ENCODE results near the gene UNC5A. TPM values are rescaled to one million over a fixed set of nuclear protein-coding genes. Genes with fewer than 3 reads are reported as not detected.

Gene UNC5A
- total RNA-seq, 3 donors from 2014 or later: 0.07 to 0.16 TPM; not detected in 1

DNA sequence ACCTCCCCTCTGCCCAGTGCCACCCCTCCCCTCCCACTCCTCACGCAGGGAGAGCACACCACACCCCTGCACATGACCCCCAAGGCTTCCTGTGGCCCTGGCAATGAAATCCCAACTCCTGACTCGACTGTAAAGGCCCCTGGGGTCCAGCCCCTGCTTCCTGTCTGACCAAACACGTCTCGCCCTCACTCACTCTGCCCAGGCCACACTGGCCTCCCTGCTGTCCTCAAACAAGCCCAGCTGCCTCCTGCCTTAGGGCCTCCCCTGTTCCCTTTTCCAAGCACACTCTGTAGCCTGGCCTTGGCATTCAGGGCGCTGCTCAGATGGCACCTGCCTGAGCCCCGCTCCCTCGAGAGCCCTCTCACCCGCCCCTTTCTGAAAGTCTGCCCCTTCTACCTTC is 46.4 kb downstream of the UNC5A start:
- no peak for TF ChIP-seq CTCF (IDR thresholded peaks at IDR 0.05)
- no peaks in the 10 kb centered on the region for H3K4me1 ChIP-seq (ENCODE audit: low read depth)
- ATAC-seq (no peak), DNase-seq (no peak)
- no peaks in the 10 kb centered on the region for H3K9me3 ChIP-seq
- intact Hi-C loops (cut with DNase I, micrococcal nuclease): no loop called here
- no peak overlapping the region for H3K4me3 ChIP-seq
- H3K36me3 ChIP-seq (ENCODE audit: low read depth): no peaks in the 10 kb centered on the region

GRCh38 chr5:176857216-176857893 is 47.0 kb downstream of the UNC5A start:
- TF ChIP-seq CTCF (IDR thresholded peaks at IDR 0.05): no peak
- intact Hi-C loops (cut with DNase I, micrococcal nuclease): no loop called here
- ATAC-seq: no peak

DNA sequence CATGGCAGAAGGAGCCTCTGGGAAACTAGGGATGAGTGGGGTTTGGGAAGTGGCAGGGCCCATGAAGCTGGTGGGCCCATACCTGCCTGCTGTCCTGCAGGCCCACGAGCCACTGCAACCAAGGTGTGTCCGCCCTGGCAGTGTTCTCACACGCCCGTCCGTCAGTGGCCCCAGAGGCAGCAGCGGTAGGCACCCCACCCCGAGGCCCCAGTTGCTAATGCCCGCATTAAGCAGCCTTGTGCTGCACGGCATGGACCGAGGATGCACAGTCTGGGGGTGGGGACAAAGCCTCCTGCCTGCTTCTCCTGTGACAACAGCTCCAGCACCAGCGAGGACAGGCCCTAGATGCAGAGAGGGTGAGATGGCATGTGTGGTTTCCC is 47.5 kb downstream of the UNC5A start:
- Histone ChIP-seq H3K36me3 (ENCODE audit: low read depth) (no peaks in the 10 kb centered on the region), H3K9me3 (no peaks in the 10 kb centered on the region), H3K4me3 (no peak overlapping the region), H3K4me1 (ENCODE audit: low read depth) (no peaks in the 10 kb centered on the region)
- no peak for TF ChIP-seq CTCF (IDR thresholded peaks at IDR 0.05)
- ATAC-seq (no peak), DNase-seq (no peak)
- intact Hi-C loops (cut with DNase I, micrococcal nuclease): no loop called here

More at GRCh38 chr5:176857216-176857893, 47.0 kb downstream of the UNC5A start:
- H3K4me1 ChIP-seq (ENCODE audit: low read depth): no peaks in the 10 kb centered on the region
- no peaks in the 10 kb centered on the region for H3K9me3 ChIP-seq
- no peaks in the 10 kb centered on the region for H3K36me3 ChIP-seq (ENCODE audit: low read depth)
- H3K4me3 ChIP-seq: no peak overlapping the region
- no peak for DNase-seq

DNA sequence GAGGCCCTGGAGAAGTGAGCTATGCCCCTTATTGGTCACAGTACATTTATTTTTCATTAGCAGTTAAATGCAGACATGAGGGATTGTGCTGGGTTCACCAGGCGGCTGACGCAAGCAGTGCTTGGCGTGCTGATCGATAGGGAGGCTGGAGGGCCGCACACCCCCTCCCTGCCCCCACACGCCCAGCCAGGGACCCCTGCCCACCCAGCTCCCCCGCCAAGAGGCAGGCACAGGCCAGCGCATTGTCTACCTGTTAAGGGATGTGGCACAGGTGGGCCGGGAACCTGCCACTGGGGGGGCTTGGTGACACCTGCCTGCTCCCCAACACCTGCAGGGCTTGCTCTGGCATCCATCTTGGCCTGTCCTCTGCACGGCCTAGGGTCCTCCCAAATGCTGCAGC is 49.6 kb downstream of the UNC5A start:
- H3K4me1 ChIP-seq (ENCODE audit: low read depth): no peaks in the 10 kb centered on the region
- no peaks in the 10 kb centered on the region for H3K36me3 ChIP-seq (ENCODE audit: low read depth)
- intact Hi-C loops (cut with DNase I, micrococcal nuclease): no loop called here
- no peaks in the 10 kb centered on the region for H3K9me3 ChIP-seq
- DNase-seq: no peak
- TF ChIP-seq CTCF (IDR thresholded peaks at IDR 0.05): no peak
- no peak overlapping the region for H3K4me3 ChIP-seq
- ATAC-seq: no peak

DNA sequence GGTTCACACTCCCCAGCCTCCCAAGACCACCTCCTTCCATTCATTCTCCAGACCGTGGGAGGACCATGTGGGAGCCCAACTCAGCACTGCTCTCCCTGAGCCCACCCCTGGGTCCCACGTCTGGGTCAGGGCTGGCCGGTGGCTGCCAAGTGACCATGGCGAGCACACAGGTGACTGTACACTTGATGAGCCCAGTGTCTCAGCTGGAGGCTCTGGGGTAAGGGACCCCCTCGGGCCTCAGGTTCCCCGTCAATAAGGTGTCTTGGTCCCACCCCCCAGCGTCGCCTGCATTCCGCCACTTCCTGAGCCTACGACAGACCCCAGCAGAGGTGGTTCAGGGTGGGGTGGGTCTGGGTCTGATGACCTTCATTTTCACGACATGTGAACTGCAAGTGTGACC is 50.0 kb downstream of the UNC5A start:
- intact Hi-C loops (cut with DNase I, micrococcal nuclease): no loop called here
- ATAC-seq: no peak
- no peak overlapping the region for H3K4me3 ChIP-seq

More for the DNA sequence above, 50.0 kb downstream of the UNC5A start:
- Histone ChIP-seq H3K9me3 (no peaks in the 10 kb centered on the region), H3K36me3 (ENCODE audit: low read depth) (no peaks in the 10 kb centered on the region), H3K4me1 (ENCODE audit: low read depth) (no peaks in the 10 kb centered on the region)
- no peak for TF ChIP-seq CTCF (IDR thresholded peaks at IDR 0.05)
- DNase-seq: no peak
